Thymus (tissue), 14 donors: ENCODE measurements around the gene ENKUR. TPM values are rescaled to one million over a fixed set of nuclear protein-coding genes. Genes with fewer than 3 reads are reported as not detected.

Experiments
- DNase-seq, 9 donors: peaks; one replicate each; pipeline ENCODE4 v3.0.0-alpha.2; 2013; ENCODE audit warnings: low spot score in 9 of 9, low read depth in 6 of 9, missing footprints in 1 of 9
- H3K27ac ChIP-seq, 2 donors: one replicate each; pipeline ENCODE4 v1.5.1; 2013; ENCODE audit warnings: control low read depth in 1 of 2, low read depth in 1 of 2, low read length in 1 of 2, mild to moderate bottlenecking in 1 of 2, moderate library complexity in 1 of 2
- H3K27me3 ChIP-seq, 2 donors: one replicate each; pipeline ENCODE4 v1.5.1; 2013; ENCODE audit warnings: low read length in 1 of 2; ENCODE audit not compliant: control insufficient read depth in 2 of 2, insufficient read depth in 1 of 2
- H3K36me3 ChIP-seq, 2 donors: one replicate each; pipeline ENCODE4 v1.5.1; 2013; ENCODE audit warnings: low read length in 1 of 2, mild to moderate bottlenecking in 1 of 2, moderate library complexity in 1 of 2; ENCODE audit not compliant: control insufficient read depth in 2 of 2, insufficient read depth in 2 of 2
- H3K4me1 ChIP-seq, 2 donors: one replicate each; pipeline ENCODE4 v1.5.1; 2013; ENCODE audit warnings: low read length in 2 of 2; ENCODE audit not compliant: control insufficient read depth in 2 of 2, insufficient read depth in 2 of 2
- H3K4me3 ChIP-seq, 2 donors: one replicate each; pipeline ENCODE4 v1.5.1; 2013; ENCODE audit warnings: low read length in 2 of 2, control low read depth in 1 of 2, mild to moderate bottlenecking in 1 of 2
- H3K9me3 ChIP-seq, 2 donors: one replicate each; pipeline ENCODE4 v1.5.1; 2013; ENCODE audit warnings: low read length in 1 of 2, mild to moderate bottlenecking in 1 of 2; ENCODE audit not compliant: control insufficient read depth in 2 of 2, insufficient read depth in 1 of 2
- WGBS: extraction: QIAGEN DNeasy Blood & Tissue Kit; methylation state at CpG from one replicate; pipeline ENCODE4 v1.1.7; 2013; 5-methylcytosine and 5-hydroxymethylcytosine counted together
- long read RNA-seq, 10 donors: transcript quantifications; one replicate each; lab custom pipeline, GENCODE V29; 2026
- polyA plus RNA-seq: library from polyadenylated mRNA; stranded (reverse); fragments of 200-250 nt; gene quantifications from one replicate; pipeline ENCODE4 v1.2.3, GENCODE V29; 2013
- total RNA-seq: library from RNA; stranded (reverse); fragments of 120-200 nt; gene quantifications from one replicate; pipeline ENCODE4 v1.2.4, GENCODE V29; 2013
- donor health status: healthy.

The ENKUR gene, protein sequence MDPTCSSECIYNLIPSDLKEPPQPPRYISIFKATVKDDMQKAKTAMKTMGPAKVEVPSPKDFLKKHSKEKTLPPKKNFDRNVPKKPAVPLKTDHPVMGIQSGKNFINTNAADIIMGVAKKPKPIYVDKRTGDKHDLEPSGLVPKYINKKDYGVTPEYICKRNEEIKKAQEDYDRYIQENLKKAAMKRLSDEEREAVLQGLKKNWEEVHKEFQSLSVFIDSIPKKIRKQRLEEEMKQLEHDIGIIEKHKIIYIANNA
- total RNA-seq (0.05 TPM), polyA plus RNA-seq (0.41 TPM)
- long read RNA-seq, donor 1, result 0 reads
- long read RNA-seq, donor 2, result 0 reads
- long read RNA-seq, donor 3, result 0 reads
- long read RNA-seq, donor 4, result 0 reads
- long read RNA-seq, donor 5, result 0 reads
- long read RNA-seq, donor 6, result 0 reads
- long read RNA-seq, donor 7, result 0 reads
- long read RNA-seq, donor 8, result 0 reads
- long read RNA-seq, donor 9, result 0 reads
- long read RNA-seq, donor 10, result 0 reads

GRCh38 chr10:25015828-25016375, at the start of gene ENKUR:
Gene ENKUR (minus strand): TSS chr10:25016158. CDS start chr10:25015936, 222 bp downstream.
- H3K4me3 ChIP-seq, result peak within 1 kb of the TSS; percentile 52 to 64
- H3K27ac ChIP-seq, result peak within 1 kb of the TSS; percentile 81 to 87
- under 1% methylated on average over 16 of the region's 16 CpGs for WGBS
- peaks cover 3 to 7% of the 10 kb centered on the region in 2 donors for H3K4me1 ChIP-seq
- H3K36me3 ChIP-seq, result no peaks in the 10 kb centered on the region
- H3K9me3 ChIP-seq, result no peaks in the 10 kb centered on the region
- no peaks in the 10 kb centered on the region for H3K27me3 ChIP-seq
- DNase-seq, result peak; percentile 90 to 98 (median 97)

DNA sequence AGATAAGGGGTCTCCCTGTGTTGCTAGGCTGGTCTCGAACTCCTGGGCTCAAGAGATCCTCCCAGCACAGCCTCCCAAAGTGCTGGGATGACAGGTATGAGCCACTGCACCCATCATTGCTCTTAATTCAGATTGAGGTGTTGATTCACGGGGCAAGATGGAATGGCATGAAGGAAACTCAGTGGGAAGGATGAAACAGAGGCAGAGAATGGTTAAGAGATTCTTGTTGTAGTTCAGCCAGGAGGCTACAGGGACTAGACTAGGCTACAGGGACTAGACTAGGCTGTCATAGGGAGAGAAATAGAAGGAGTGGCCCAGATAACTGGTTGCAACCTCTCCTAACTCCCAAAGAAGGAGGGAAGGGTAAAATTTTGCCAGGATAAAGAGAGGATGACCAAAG, 48.4 kb upstream of the ENKUR start:
- Histone ChIP-seq H3K4me3 (no peak overlapping the region), H3K36me3 (no peaks in the 10 kb centered on the region), H3K9me3 (no peaks in the 10 kb centered on the region), H3K4me1 (no peaks in the 10 kb centered on the region), H3K27ac (no peak overlapping the region), H3K27me3 (no peaks in the 10 kb centered on the region)
- no peak for DNase-seq
- WGBS, result 88% methylated on average over 2 of the region's 2 CpGs

DNA sequence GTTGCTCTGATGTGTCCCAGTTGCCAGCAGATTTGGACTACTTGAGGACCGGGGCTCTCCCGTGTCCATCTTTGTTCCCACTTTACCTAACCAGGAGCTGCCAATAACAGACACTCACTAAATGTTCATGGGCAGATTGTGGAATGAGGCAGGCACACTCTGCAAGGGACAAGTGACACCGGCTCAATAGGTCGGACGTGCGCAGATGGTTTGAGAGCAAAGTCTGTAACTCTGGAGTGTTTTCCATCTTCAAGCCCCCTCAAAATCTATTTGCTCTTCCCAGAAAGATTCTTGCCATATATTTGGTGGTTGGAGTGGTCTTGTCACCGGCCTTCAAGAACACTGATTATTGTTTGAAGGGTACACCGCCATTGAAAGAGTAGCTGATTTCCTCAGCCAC, 47.7 kb upstream of the ENKUR start:
- no peaks in the 10 kb centered on the region for H3K4me1 ChIP-seq
- no peak overlapping the region for H3K4me3 ChIP-seq
- no peak for DNase-seq
- no peak overlapping the region for H3K27ac ChIP-seq
- 98% methylated on average over 8 of the region's 8 CpGs for WGBS
- H3K36me3 ChIP-seq, result no peaks in the 10 kb centered on the region
- no peaks in the 10 kb centered on the region for H3K27me3 ChIP-seq
- no peaks in the 10 kb centered on the region for H3K9me3 ChIP-seq

GRCh38 chr10:25063157-25063556, 47.2 kb upstream of the ENKUR start:
- DNase-seq, result no peak
- Histone ChIP-seq H3K4me1 (no peaks in the 10 kb centered on the region), H3K9me3 (no peaks in the 10 kb centered on the region), H3K4me3 (no peak overlapping the region), H3K27me3 (no peaks in the 10 kb centered on the region), H3K36me3 (no peaks in the 10 kb centered on the region), H3K27ac (no peak overlapping the region)
- WGBS, result 98% methylated on average over 1 of the region's 1 CpG

GRCh38 chr10:25061711-25062449, 45.9 kb upstream of the ENKUR start:
- Histone ChIP-seq H3K36me3 (no peaks in the 10 kb centered on the region), H3K27me3 (no peaks in the 10 kb centered on the region), H3K4me3 (no peak overlapping the region), H3K4me1 (no peaks in the 10 kb centered on the region), H3K9me3 (no peaks in the 10 kb centered on the region), H3K27ac (no peak overlapping the region)
- 85% methylated on average over 11 of the region's 11 CpGs for WGBS
- DNase-seq, result no peak

DNA sequence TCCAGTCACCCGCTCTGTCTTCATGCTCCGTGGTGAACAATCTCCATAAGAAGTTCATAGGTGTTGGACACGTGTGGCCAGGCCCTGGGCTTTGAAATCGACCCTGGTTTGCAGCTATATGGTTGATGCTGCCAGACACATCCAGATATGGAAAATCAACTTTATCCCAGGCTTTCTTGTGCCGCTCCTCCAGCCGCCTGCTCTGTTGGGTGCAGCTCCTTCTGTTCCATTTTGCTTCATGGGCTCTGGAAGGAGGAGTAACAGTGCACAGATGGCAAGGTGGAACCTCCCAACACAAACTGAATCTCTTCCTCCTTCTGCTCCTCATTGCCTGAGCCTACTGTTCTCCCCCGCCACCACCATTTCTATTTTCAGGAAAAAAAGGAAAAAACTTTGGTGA, 45.2 kb upstream of the ENKUR start:
- H3K36me3 ChIP-seq, result no peaks in the 10 kb centered on the region
- no peaks in the 10 kb centered on the region for H3K4me1 ChIP-seq
- no peaks in the 10 kb centered on the region for H3K27me3 ChIP-seq
- H3K9me3 ChIP-seq, result no peaks in the 10 kb centered on the region
- 98% methylated on average over 7 of the region's 7 CpGs for WGBS
- no peak overlapping the region for H3K27ac ChIP-seq
- no peak for DNase-seq
- H3K4me3 ChIP-seq, result no peak overlapping the region

- Histone ChIP-seq H3K36me3 (no peaks in the 10 kb centered on the region), H3K27ac (no peak overlapping the region), H3K4me1 (no peaks in the 10 kb centered on the region), H3K4me3 (no peak overlapping the region), H3K27me3 (no peaks in the 10 kb centered on the region), H3K9me3 (no peaks in the 10 kb centered on the region)
- 93% methylated on average over 7 of the region's 7 CpGs for WGBS
- DNase-seq, result no peak
Observed at GRCh38 chr10:25059990-25060389, 44.0 kb upstream of the ENKUR start.

DNA sequence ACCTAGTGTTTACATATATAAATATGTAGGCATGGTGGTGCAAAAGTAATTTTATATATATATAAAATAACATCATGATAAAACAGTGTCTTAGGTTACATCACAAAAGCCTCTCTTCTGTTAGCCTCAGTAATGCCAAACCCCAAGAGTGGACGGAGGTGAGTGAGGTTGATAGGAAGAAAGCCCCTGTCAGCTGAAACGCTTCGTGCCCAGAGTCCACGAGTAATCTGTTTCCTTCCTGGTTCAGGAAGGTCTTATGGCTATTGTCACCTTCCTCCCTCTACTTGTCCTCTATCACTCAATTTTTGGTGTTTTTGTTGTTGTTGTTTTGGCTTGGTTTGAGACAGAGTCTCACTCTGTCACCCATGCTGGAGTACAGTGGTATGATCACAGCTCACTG, 41.9 kb upstream of the ENKUR start:
- 87% methylated on average over 4 of the region's 4 CpGs for WGBS
- Histone ChIP-seq H3K27me3 (no peaks in the 10 kb centered on the region), H3K27ac (no peak overlapping the region), H3K4me3 (no peak overlapping the region), H3K9me3 (no peaks in the 10 kb centered on the region), H3K4me1 (no peaks in the 10 kb centered on the region), H3K36me3 (no peaks in the 10 kb centered on the region)
- no peak for DNase-seq

- no peak for DNase-seq
- H3K9me3 ChIP-seq, result no peaks in the 10 kb centered on the region
Observed at GRCh38 chr10:25056726-25057125, 40.8 kb upstream of the ENKUR start.

More at GRCh38 chr10:25056726-25057125, 40.8 kb upstream of the ENKUR start:
- H3K36me3 ChIP-seq, result no peaks in the 10 kb centered on the region
- no peak overlapping the region for H3K4me3 ChIP-seq
- H3K27me3 ChIP-seq, result no peaks in the 10 kb centered on the region
- no peak overlapping the region for H3K27ac ChIP-seq
- 89% methylated on average over 3 of the region's 3 CpGs for WGBS
- no peaks in the 10 kb centered on the region for H3K4me1 ChIP-seq
